T-helper 2 cell treated with Interferon-gamma antibody and Interleukin-4, amounts not matched to agents 100 ng/mL and 5 ng/mL, for 36 hours (primary cell): ENCODE results near the gene LMTK3. TPM values are rescaled to one million over a fixed set of nuclear protein-coding genes. Genes with fewer than 3 reads are reported as not detected.

Experiments used
- intact Hi-C: fragments of 100-400 bp; cut with micrococcal nuclease; formaldehyde crosslinking; loops from one replicate; pipeline ENCODE4 v1.15.1; 2023
- total RNA-seq: library from RNA; stranded (reverse); gene quantifications from 2 replicates; pipeline ENCODE4 v1.2.3, GENCODE V29; 2022

Gene LMTK3
- total RNA-seq, 1 donor from 2014 or later: 3.4 TPM

GRCh38 chr19:48509467-48510194 lies 2.0 kb downstream of the LMTK3 start:
- intact Hi-C loops: loop anchor here (1.0 to 10.0 kb wide), 3 partner anchors 110 to 205 kb away; partner anchors contain the start of genes MAMSTR, RPL18, SPHK2 and SYNGR4

- intact Hi-C loops: no loop called here
Measured at GRCh38 chr19:48508729-48509411, 2.8 kb downstream of the LMTK3 start.

GRCh38 chr19:48507911-48508439 lies 3.7 kb downstream of the LMTK3 start:
- intact Hi-C loops: no loop called here

GRCh38 chr19:48506138-48506733 lies 5.4 kb downstream of the LMTK3 start:
- intact Hi-C loops: loop anchor here (1.0 kb wide), 2 partner anchors 78 to 83 kb away; no protein-coding TSS in a partner anchor

- intact Hi-C loops: loop anchor here (1.0 kb wide), 1 partner anchor 9 kb away; no protein-coding TSS in a partner anchor
Measured at GRCh38 chr19:48502350-48503018, 9.2 kb downstream of the LMTK3 start.

- intact Hi-C loops: loop anchor here (1.0 kb wide), 1 partner anchor 8 kb away; no protein-coding TSS in a partner anchor
Measured at GRCh38 chr19:48501494-48502349, 9.9 kb downstream of the LMTK3 start.

- intact Hi-C loops: no loop called here
Measured at GRCh38 chr19:48500830-48501493, 10.7 kb downstream of the LMTK3 start.

GRCh38 chr19:48499316-48500090 lies 12.1 kb downstream of the LMTK3 start:
- intact Hi-C loops: loop anchor here (10.0 kb wide), 1 partner anchor 105 kb away; the partner anchor contains the start of genes GRIN2D and KDELR1

- intact Hi-C loops: loop anchor here (10.0 kb wide), 1 partner anchor 104 kb away; the partner anchor contains the start of genes GRIN2D and KDELR1
Measured at GRCh38 chr19:48498595-48499311, 12.9 kb downstream of the LMTK3 start.

GRCh38 chr19:48497728-48498594 lies 13.7 kb downstream of the LMTK3 start:
- intact Hi-C loops: loop anchor here (10.0 kb wide), 1 partner anchor 103 kb away; the partner anchor contains the start of genes GRIN2D and KDELR1

GRCh38 chr19:48496959-48497727 lies 14.5 kb downstream of the LMTK3 start:
- intact Hi-C loops: loop anchor here (10.0 kb wide), 1 partner anchor 102 kb away; the partner anchor contains the start of genes GRIN2D and KDELR1

GRCh38 chr19:48495396-48495795 lies 16.2 kb downstream of the LMTK3 start:
- intact Hi-C loops: loop anchor here (10.0 kb wide), 1 partner anchor 101 kb away; the partner anchor contains the start of genes GRIN2D and KDELR1

GRCh38 chr19:48493718-48494401 lies 17.8 kb downstream of the LMTK3 start:
- intact Hi-C loops: loop anchor here (1.0 to 10.0 kb wide), 5 partner anchors 8 to 172 kb away; partner anchors contain the start of genes CYTH2, GRIN2D and KDELR1

- intact Hi-C loops: loop anchor here (1.0 to 10.0 kb wide), 5 partner anchors 9 to 171 kb away; partner anchors contain the start of genes CYTH2, GRIN2D and KDELR1
Measured at GRCh38 chr19:48492925-48493717, 18.5 kb downstream of the LMTK3 start.
